OCI-LY7 (cell line): ENCODE measurements around the gene ANKRD62. TPM values are rescaled to one million over a fixed set of nuclear protein-coding genes. Genes with fewer than 3 reads are reported as not detected.
A peak's percentile ranks its signal among the peaks of the same experiment; 100 is the strongest.

Experiments used
- BruUV-seq: library from RNA; stranded (reverse); fragments of 400-500 nt; replicated peaks from 2 replicates; lab custom pipeline; 2021; lab: Mats Ljungman, UMichigan
- CTCF ChIA-PET: fragments of 300-600 bp; sonication (Branson Sonifier 250); formaldehyde crosslinking; loops from one replicate; lab custom pipeline; 2022; ENCODE audit warnings: antibody characterized with exemption; ENCODE audit not compliant: unreplicated experiment; lab: Charles Lee
- POLR2A ChIA-PET: fragments of 300-600 bp; sonication (Branson Sonifier 250); formaldehyde crosslinking; loops from one replicate; lab custom pipeline; 2022; ENCODE audit warnings: antibody characterized with exemption; lab: Charles Lee
- DNase-seq: peaks from one replicate; pipeline ENCODE4 v3.0.0-alpha.2; 2015; ENCODE audit warnings: low spot score
- H2AFZ ChIP-seq: fragments of 200-600 bp; sonication (generic), shearing (Covaris generic); 2 replicates; pipeline ENCODE4 v1.6.1; 2014; ENCODE audit warnings: mild to moderate bottlenecking, antibody characterized with exemption, low read length, moderate library complexity
- H3K27ac ChIP-seq: fragments of 200-600 bp; sonication (generic); 2 replicates; pipeline ENCODE4 v1.5.1; 2014; ENCODE audit warnings: mixed run types, low read depth, mild to moderate bottlenecking, moderate library complexity, low read length, inconsistent platforms; ENCODE audit not compliant: poor library complexity, severe bottlenecking
- H3K36me3 ChIP-seq: fragments of 200-600 bp; sonication (generic); 2 replicates; pipeline ENCODE4 v1.6.1; 2014; ENCODE audit warnings: mild to moderate bottlenecking, antibody characterized with exemption, low read length, moderate library complexity, mixed read lengths; ENCODE audit not compliant: insufficient read depth
- H3K4me1 ChIP-seq: fragments of 200-600 bp; sonication (generic); 2 replicates; pipeline ENCODE4 v1.5.1; 2014; ENCODE audit warnings: mild to moderate bottlenecking, low read length; ENCODE audit not compliant: insufficient read depth, poor library complexity, severe bottlenecking
- H3K4me2 ChIP-seq: fragments of 200-600 bp; sonication (generic); 2 replicates; pipeline ENCODE4 v1.6.1; 2014; ENCODE audit warnings: mild to moderate bottlenecking, low read length
- H3K4me3 ChIP-seq: fragments of 200-600 bp; sonication (generic); 2 replicates; pipeline ENCODE4 v1.5.1; 2014; ENCODE audit warnings: mild to moderate bottlenecking, low read depth, low read length; ENCODE audit not compliant: poor library complexity, severe bottlenecking
- H3K79me2 ChIP-seq: fragments of 200-600 bp; sonication (generic); 2 replicates; pipeline ENCODE4 v1.6.1; 2016; ENCODE audit warnings: low read depth, mild to moderate bottlenecking, low read length, moderate library complexity, mixed read lengths; ENCODE audit not compliant: insufficient read depth
- H3K9me2 ChIP-seq: fragments of 200-600 bp; sonication (generic); 2 replicates; pipeline ENCODE4 v1.6.1; 2016; ENCODE audit warnings: mild to moderate bottlenecking, low read length, mixed read lengths; ENCODE audit not compliant: insufficient read depth
- H3K9me3 ChIP-seq: fragments of 200-600 bp; sonication (generic); 2 replicates; pipeline ENCODE4 v1.6.1; 2014; ENCODE audit warnings: mild to moderate bottlenecking, mixed run types, low read length, mixed read lengths
- H4K20me1 ChIP-seq: fragments of 200-600 bp; sonication (generic); 2 replicates; pipeline ENCODE4 v1.6.1; 2014; ENCODE audit warnings: mild to moderate bottlenecking, antibody characterized with exemption, low read length, moderate library complexity, mixed read lengths; ENCODE audit not compliant: insufficient read depth
- EZH2phosphoT487 ChIP-seq: fragments of 200-600 bp; sonication (generic); IDR thresholded peaks from 2 replicates; pipeline ENCODE4 v1.6.1; 2018; ENCODE audit warnings: low read depth, borderline replicate concordance, mild to moderate bottlenecking, mixed run types, antibody characterized with exemption, low read length, moderate library complexity, mixed read lengths
- intact Hi-C: fragments of 100-400 bp; cut with micrococcal nuclease; formaldehyde crosslinking; loops from one replicate; pipeline ENCODE4 v1.10.0; 2022; ENCODE audit not compliant: unreplicated experiment
- total RNA-seq, 2 experiments: library from RNA; depleted of rRNA in 1 of 2; stranded (reverse); fragments of >200 nt in 1 of 2; shearing (Covaris generic) in 1 of 2; gene quantifications; 2 replicates each; pipeline ENCODE4 v1.2.3, GENCODE V29; 2014 to 2022
- TF ChIP-seq, protein P1 (sequence below): fragments of 200-600 bp; sonication (generic); conservative IDR thresholded peaks from 2 replicates; pipeline ENCODE4 v1.5.1; 2014; ENCODE audit warnings: mild to moderate bottlenecking, antibody characterized with exemption, low read length, moderate library complexity, mixed read lengths

ANKRD62 gene
- total RNA-seq, 2 experiments from 2014 or later, result 4.1 to 7.3 TPM

DNA sequence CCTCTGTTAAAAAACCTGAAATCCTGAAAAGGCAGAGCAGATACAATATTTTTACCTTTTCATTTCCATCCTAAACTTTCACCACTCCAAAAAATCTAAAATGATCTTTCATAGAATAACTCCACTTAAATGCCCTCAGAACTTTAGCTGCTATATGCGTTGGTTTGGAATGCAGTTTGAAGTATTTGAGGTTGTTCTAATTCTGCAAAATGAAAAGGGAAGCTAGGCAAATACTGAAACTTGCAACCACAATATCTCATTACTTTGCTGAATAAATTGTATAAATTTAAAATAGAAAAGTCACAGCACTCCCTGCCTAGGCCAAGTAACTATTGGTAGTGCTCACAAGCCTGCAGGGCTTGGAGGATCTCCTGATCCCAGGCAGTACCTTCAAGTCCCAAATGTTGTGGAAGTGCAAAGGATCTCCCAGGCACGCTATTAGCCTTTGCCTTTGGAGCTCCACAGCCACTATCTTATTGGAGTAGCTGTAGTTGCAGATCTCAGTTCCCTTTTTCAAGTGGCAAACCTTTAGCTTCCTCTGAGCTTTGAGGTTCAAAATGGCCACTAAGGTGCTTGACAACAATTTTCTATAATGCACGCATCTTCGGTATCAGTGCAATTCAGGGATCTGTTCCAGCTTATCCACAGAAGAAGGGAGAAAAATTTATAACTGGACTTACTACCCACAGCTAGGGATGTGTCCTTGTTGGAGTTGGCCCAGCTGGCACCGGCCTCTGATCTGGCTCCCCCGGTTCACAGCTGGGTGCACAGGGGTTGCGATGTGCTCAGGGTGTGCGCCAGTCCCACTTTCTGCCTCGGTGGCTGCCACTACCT, 43.4 kb upstream of the ANKRD62 start:
- H3K79me2 ChIP-seq, result no peaks in the 10 kb centered on the region
- no peaks in the 10 kb centered on the region for H3K9me2 ChIP-seq
- H3K36me3 ChIP-seq, result no peaks in the 10 kb centered on the region
- peak overlapping the region; percentile 47 for H3K4me3 ChIP-seq
- H3K9me3 ChIP-seq, result peaks cover 5% of the 10 kb centered on the region; the same call in 1 of the 2 replicates
- CTCF ChIA-PET, result interaction anchor here (0.6 to 1.1 kb wide), 4 partner anchors 10 to 222 kb away, joined by 3 to 5 read pairs (median 4); no protein-coding TSS in a partner anchor
- peak overlapping the region; percentile 92 for H2AFZ ChIP-seq
- H3K27ac ChIP-seq, result peak overlapping the region; percentile 82
- intact Hi-C loops, result loop anchor here (5.0 to 10.0 kb wide), 3 partner anchors 185 to 327 kb away; partner anchors contain the start of genes AFG3L2 and CHMP1B
- TF ChIP-seq, protein P1, sequence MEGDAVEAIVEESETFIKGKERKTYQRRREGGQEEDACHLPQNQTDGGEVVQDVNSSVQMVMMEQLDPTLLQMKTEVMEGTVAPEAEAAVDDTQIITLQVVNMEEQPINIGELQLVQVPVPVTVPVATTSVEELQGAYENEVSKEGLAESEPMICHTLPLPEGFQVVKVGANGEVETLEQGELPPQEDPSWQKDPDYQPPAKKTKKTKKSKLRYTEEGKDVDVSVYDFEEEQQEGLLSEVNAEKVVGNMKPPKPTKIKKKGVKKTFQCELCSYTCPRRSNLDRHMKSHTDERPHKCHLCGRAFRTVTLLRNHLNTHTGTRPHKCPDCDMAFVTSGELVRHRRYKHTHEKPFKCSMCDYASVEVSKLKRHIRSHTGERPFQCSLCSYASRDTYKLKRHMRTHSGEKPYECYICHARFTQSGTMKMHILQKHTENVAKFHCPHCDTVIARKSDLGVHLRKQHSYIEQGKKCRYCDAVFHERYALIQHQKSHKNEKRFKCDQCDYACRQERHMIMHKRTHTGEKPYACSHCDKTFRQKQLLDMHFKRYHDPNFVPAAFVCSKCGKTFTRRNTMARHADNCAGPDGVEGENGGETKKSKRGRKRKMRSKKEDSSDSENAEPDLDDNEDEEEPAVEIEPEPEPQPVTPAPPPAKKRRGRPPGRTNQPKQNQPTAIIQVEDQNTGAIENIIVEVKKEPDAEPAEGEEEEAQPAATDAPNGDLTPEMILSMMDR, result no peak
- no peak for TF ChIP-seq EZH2phosphoT487
- POLR2A ChIA-PET, result interaction anchor here (0.5 to 2.9 kb wide), 6 partner anchors 10 to 1656 kb away, joined by 3 to 12 read pairs (median 5); no protein-coding TSS in a partner anchor
- H4K20me1 ChIP-seq, result no peaks in the 10 kb centered on the region
- DNase-seq, result peak; percentile 79
- H3K4me1 ChIP-seq, result peaks cover 60% of the 10 kb centered on the region
- BruUV-seq, result no TSS peak
- H3K4me2 ChIP-seq, result peak overlapping the region; percentile 71

DNA sequence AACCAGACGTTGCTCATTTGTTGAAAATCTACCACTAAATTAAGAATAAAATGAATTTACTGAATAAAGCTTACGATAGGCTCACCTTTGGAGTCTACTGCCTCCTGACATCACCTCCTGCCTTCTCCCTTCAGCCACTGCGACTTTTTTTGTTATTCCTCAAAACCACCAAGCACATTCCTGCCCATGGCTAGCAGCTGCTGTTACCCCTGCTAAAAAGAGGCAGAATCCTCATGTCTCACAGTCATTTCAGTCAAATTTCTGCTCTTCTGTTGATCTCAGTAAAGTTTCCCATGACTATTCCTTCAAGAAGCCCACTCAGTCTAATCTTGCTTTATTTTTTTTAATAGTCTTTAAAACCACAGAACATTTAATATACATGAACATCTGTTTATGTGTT, 40.8 kb upstream of the ANKRD62 start:
- POLR2A ChIA-PET, result interaction anchor here (0.6 to 1.2 kb wide), 2 partner anchors 201 to 896 kb away, joined by 3 to 5 read pairs; no protein-coding TSS in a partner anchor
- TSS peak; percentile 70 for BruUV-seq
- H4K20me1 ChIP-seq, result no peaks in the 10 kb centered on the region
- intact Hi-C loops, result loop anchor here (5.0 to 10.0 kb wide), 3 partner anchors 182 to 324 kb away; partner anchors contain the start of genes AFG3L2 and CHMP1B
- DNase-seq, result no peak
- peak overlapping the region; percentile 82 for H3K27ac ChIP-seq
- peak overlapping the region; percentile 16 for H3K4me3 ChIP-seq
- peaks cover 60% of the 10 kb centered on the region for H3K4me1 ChIP-seq
- H3K36me3 ChIP-seq, result no peaks in the 10 kb centered on the region
- CTCF ChIA-PET, result no interaction called here
- H2AFZ ChIP-seq, result peak overlapping the region; percentile 92
- H3K79me2 ChIP-seq, result no peaks in the 10 kb centered on the region
- TF ChIP-seq, protein P1, result no peak
- no peak for TF ChIP-seq EZH2phosphoT487
- peak overlapping the region; percentile 71 for H3K4me2 ChIP-seq
- peaks cover 8% of the 10 kb centered on the region; the same call in 1 of the 2 replicates for H3K9me3 ChIP-seq
- no peaks in the 10 kb centered on the region for H3K9me2 ChIP-seq
